T-helper 9 cell (primary cell): ENCODE data around the gene OR10A3.
"Not testable (repeated sequence)": the region's sequence is repeated elsewhere in the genome, so short reads cannot be mapped to it uniquely, and the experiment has no call there.

Experiments
- DNase-seq: peaks from one replicate; pipeline ENCODE4 v3.0.0-alpha.2; 2020
- total RNA-seq, 2 donors: gene quantifications; one replicate each; lab custom pipeline; 2026; lab: John Stamatoyannopoulos, UW

The OR10A3 gene
- 0 reads per million in 2 donors for total RNA-seq

DNA sequence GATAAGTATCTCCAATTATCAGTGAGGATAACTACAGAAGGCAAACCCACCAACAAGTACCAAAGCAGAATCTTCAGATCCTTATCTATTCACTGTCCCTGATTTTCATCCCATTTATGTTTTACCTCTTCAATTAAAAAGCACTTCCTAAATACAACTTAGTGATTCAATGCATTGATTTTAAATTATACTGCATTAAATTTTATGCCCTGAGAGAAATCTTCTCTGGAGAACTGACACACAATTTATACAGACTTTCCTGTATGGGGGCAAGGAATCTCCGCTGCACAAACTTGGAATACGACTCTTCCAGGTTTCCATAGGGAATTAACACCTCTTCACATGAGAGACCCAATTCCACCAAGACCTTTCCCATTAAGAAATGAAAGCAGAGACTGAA lies at the start of gene OR10A3:
Gene OR10A3 (minus strand): TSS at position 101 of the 400 bp plus-strand sequence. CDS start 2,188 bp downstream, outside the sequence.
- no peak for DNase-seq

DNA sequence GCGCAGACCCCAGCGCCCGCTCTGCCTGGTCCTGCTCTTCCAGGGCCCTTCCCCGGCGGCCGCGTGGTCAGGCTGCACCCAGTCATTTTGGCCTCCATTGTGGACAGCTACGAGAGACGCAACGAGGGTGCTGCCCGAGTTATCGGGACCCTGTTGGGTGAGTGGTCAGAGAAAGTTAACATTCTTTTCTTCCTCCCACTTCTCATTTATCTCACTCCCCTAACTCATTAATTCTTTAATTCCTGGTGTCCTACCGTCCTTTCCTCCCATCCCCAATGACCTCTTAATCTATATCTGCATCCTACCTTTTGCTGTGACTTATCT lies 46.0 kb upstream of the OR10A3 start:
- DNase-seq, result not testable (repeated sequence)

GRCh38 chr11:7986768-7987559 lies 45.5 kb upstream of the OR10A3 start, which contains the start of gene EIF3F:
EIF3F (plus strand) TSS chr11:7987337; CDS start chr11:7987353, 16 bp downstream.
- peak; percentile 73 for DNase-seq

- DNase-seq, result no peak
Measured at GRCh38 chr11:7983832-7984590, 42.5 kb upstream of the OR10A3 start.

- DNase-seq, result no peak
Measured at GRCh38 chr11:7982582-7983119, 41.1 kb upstream of the OR10A3 start.

- DNase-seq, result no peak
Measured at GRCh38 chr11:7981619-7982157, 40.2 kb upstream of the OR10A3 start.

GRCh38 chr11:7977232-7977917 lies 35.9 kb upstream of the OR10A3 start:
- DNase-seq, result no peak

GRCh38 chr11:7974668-7975067 lies 33.2 kb upstream of the OR10A3 start:
- no peak for DNase-seq

- no peak for DNase-seq
Measured at GRCh38 chr11:7973011-7973410, 31.5 kb upstream of the OR10A3 start.

GRCh38 chr11:7971846-7972245 lies 30.3 kb upstream of the OR10A3 start:
- no peak for DNase-seq

DNA sequence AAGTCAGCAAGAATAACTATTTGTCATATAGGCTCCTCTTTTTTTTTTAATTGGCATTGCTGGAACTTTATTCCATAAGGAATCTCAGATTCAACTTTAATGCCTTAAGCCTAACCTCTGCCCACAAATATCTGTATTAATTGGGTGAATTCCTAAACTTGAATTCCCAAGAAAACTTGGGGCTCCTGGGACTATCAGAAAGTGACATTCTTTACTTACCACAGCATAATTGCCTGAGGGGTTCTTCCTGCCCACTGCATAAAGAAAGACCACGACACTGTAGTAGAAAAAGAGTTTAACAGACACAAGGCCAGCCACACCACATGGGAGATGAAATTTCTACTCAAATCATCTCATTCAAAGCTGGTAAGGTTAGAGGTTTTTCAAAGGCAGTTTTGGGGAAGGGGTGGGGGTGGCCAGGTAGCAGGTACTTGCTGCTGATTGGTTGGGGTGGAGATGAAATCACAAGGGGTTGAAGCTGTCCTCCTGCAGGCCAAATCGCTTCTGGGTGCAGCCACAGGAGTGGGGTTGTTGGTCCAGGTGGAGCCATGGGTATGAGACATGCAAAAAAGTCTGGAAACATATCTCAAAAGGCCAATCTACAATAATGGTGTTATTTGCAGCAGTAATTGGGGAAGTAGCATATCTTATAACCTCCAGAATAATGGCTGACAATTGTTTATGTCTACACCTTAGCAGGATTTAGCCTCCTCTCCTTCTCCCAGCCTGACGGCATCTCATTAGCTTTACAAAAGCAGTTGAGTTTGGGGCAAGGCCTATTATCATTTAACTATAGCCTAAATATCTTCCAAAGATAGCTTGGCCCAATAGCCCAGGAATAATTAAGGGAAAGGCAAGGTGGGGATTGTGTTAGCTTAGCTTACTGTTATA lies 28.5 kb upstream of the OR10A3 start:
- no peak for DNase-seq

DNA sequence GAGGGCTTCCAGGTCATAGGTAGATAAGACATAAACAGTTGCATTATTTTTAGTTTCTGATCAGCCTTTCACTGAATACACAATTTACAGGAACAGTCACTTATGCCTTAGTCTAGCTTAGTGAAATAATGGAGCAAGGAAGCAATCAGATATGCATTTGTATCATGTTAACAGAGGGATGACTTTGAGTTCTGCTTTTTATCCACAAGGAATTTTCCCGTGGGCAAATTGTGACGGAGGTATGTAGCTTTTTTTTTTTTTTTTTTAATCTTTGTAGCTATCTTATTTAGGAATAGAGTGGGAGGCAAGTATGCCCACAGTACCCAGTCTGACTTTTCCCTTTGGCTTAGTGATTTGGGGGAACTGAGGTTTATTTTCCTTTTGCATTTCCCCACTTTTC lies 27.2 kb upstream of the OR10A3 start:
- no peak for DNase-seq

DNA sequence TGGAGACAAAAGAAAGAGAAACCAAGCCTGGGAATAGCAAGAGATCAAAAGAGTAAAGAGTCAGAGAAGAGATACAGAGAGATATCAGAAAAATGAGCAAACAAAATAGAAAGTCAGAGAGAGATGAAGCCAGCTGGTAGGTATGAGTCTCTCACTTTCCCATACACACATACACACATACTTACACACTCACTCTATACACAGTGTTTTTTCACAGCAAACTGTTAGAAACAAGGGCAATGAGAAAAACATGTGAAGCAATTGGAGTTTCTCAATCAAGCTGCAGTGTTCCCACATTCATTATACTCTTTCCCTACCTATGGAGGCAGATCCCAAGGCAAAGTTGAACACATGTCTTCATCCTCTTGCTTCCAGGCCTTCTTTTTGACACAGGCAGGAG lies 26.3 kb upstream of the OR10A3 start:
- DNase-seq, result no peak

DNA sequence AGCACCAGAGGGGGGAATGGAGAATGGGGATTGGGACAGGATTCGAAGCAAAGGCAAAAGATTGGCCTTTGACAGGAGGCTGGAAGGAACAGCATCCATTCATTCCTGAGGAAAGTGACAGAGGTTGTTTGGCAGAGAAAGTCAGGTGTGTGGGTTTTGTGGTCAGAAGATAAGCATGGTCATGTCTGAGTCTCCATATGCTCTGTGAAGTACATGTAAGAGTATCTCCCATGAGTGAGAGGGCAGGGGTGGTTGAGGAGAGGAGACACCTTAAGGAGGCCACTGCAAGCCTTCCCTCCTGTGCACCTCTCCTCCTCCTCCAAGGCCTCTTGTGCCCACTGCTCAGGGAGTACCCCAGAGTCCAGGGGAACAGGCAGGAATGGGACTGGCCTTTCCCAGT lies 25.6 kb upstream of the OR10A3 start:
- no peak for DNase-seq

DNA sequence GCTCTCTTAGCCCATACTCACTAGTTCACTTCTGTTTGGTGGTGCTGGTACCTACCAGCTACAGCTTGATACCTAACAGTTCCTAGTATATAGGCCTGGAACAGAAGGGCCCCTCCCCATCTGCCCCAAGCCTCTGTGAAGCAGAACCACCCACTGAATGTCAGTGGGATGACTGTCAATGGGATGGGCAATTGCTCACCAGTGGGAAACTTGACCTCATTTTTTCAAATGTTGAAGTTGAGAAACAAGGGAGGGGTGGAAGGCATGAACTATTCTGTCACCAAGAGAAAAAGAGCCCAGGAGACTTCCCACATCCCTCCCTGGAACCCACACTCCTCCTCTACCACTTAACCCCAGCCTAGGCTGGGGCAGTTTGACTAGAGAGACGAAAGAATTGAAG lies 23.9 kb upstream of the OR10A3 start, which contains the start of gene NLRP10:
Gene NLRP10 (minus strand): TSS at position 62 of the 400 bp plus-strand sequence. CDS start 1,952 bp downstream, outside the sequence.
- no peak for DNase-seq

DNA sequence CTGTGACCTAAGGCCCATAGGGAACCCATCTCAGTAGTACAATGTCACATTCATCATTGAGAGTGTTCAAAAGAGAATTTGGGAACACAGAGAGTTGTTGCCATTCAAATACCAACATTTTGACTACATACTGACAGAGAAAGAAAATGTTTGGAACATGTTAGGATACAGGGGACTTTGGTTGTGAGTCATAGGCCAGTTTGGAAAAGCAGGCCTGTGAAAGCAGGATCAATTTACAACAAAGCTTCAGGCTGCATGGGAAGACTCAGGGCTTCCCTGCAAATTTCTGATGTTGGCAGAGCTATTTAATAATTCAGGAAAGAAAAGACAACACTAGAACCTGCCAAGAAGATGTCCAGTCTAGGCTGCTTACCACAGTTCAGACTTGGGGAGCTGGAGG lies 23.4 kb upstream of the OR10A3 start:
- DNase-seq, result no peak

- no peak for DNase-seq
Measured at GRCh38 chr11:7964261-7964660, 22.8 kb upstream of the OR10A3 start.

GRCh38 chr11:7955191-7955590 lies 13.7 kb upstream of the OR10A3 start:
- DNase-seq, result no peak

GRCh38 chr11:7949934-7950333 lies 8.4 kb upstream of the OR10A3 start:
- no peak for DNase-seq

- no peak for DNase-seq
Measured at GRCh38 chr11:7944123-7944522, 2.6 kb upstream of the OR10A3 start.

GRCh38 chr11:7941146-7941545 lies 362 bp downstream of the OR10A3 start:
- DNase-seq, result no peak

- DNase-seq, result no peak
Measured at GRCh38 chr11:7936615-7937014, 4.9 kb downstream of the OR10A3 start.
